ENCODE measurements around the gene ACACB. TPM values are rescaled to one million over a fixed set of nuclear protein-coding genes. Genes with fewer than 3 reads are reported as not detected.

ACACB gene
- total RNA-seq, 1 donor from 2014 or later = 0.84 TPM

GRCh38 chr12:109256011-109256410 is 139.6 kb downstream of the ACACB start:
- H3K27me3 ChIP-seq (ENCODE audit: control insufficient read depth, insufficient read depth, low read length) = no peaks in the 10 kb centered on the region
- H3K36me3 ChIP-seq (ENCODE audit: control insufficient read depth, insufficient read depth, low read length) = no peaks in the 10 kb centered on the region
- no peak for DNase-seq (ENCODE audit: low read depth)
- no peak for TF ChIP-seq CTCF (IDR thresholded peaks at IDR 0.05; ENCODE audit: insufficient read depth, low read length, poor library complexity, severe bottlenecking)
- no peak overlapping the region for H3K4me3 ChIP-seq (ENCODE audit: low read depth, low read length)

- Histone ChIP-seq H3K36me3 (ENCODE audit: control insufficient read depth, insufficient read depth, low read length) (no peaks in the 10 kb centered on the region), H3K4me3 (ENCODE audit: low read depth, low read length) (no peak overlapping the region), H3K27me3 (ENCODE audit: control insufficient read depth, insufficient read depth, low read length) (no peaks in the 10 kb centered on the region)
- DNase-seq (ENCODE audit: low read depth) = no peak
- TF ChIP-seq CTCF (IDR thresholded peaks at IDR 0.05; ENCODE audit: insufficient read depth, low read length, poor library complexity, severe bottlenecking) = no peak
Observed at GRCh38 chr12:109258201-109258600, 141.8 kb downstream of the ACACB start.

GRCh38 chr12:109258607-109259544 is 142.5 kb downstream of the ACACB start:
- H3K36me3 ChIP-seq (ENCODE audit: control insufficient read depth, insufficient read depth, low read length) = no peaks in the 10 kb centered on the region
- DNase-seq (ENCODE audit: low read depth) = no peak
- H3K4me3 ChIP-seq (ENCODE audit: low read depth, low read length) = no peak overlapping the region
- TF ChIP-seq CTCF (IDR thresholded peaks at IDR 0.05; ENCODE audit: insufficient read depth, low read length, poor library complexity, severe bottlenecking) = no peak
- no peaks in the 10 kb centered on the region for H3K27me3 ChIP-seq (ENCODE audit: control insufficient read depth, insufficient read depth, low read length)

- no peak for TF ChIP-seq CTCF (IDR thresholded peaks at IDR 0.05; ENCODE audit: insufficient read depth, low read length, poor library complexity, severe bottlenecking)
- H3K4me3 ChIP-seq (ENCODE audit: low read depth, low read length) = no peak overlapping the region
- DNase-seq (ENCODE audit: low read depth) = no peak
- H3K27me3 ChIP-seq (ENCODE audit: control insufficient read depth, insufficient read depth, low read length) = no peaks in the 10 kb centered on the region
- H3K36me3 ChIP-seq (ENCODE audit: control insufficient read depth, insufficient read depth, low read length) = no peaks in the 10 kb centered on the region
Observed at GRCh38 chr12:109259545-109259895, 143.1 kb downstream of the ACACB start.

- Histone ChIP-seq H3K27me3 (ENCODE audit: control insufficient read depth, insufficient read depth, low read length) (no peaks in the 10 kb centered on the region), H3K4me3 (ENCODE audit: low read depth, low read length) (no peak overlapping the region), H3K36me3 (ENCODE audit: control insufficient read depth, insufficient read depth, low read length) (no peaks in the 10 kb centered on the region)
- TF ChIP-seq CTCF (IDR thresholded peaks at IDR 0.05; ENCODE audit: insufficient read depth, low read length, poor library complexity, severe bottlenecking) = no peak
- no peak for DNase-seq (ENCODE audit: low read depth)
Observed at GRCh38 chr12:109261087-109261486, 144.7 kb downstream of the ACACB start.

GRCh38 chr12:109261939-109262338 is 145.6 kb downstream of the ACACB start:
- DNase-seq (ENCODE audit: low read depth) = no peak
- H3K27me3 ChIP-seq (ENCODE audit: control insufficient read depth, insufficient read depth, low read length) = no peaks in the 10 kb centered on the region
- H3K36me3 ChIP-seq (ENCODE audit: control insufficient read depth, insufficient read depth, low read length) = no peaks in the 10 kb centered on the region
- no peak for TF ChIP-seq CTCF (IDR thresholded peaks at IDR 0.05; ENCODE audit: insufficient read depth, low read length, poor library complexity, severe bottlenecking)
- H3K4me3 ChIP-seq (ENCODE audit: low read depth, low read length) = no peak overlapping the region
